CD4-positive, alpha-beta T cell treated with Interleukin-6 at 100 ng/mL for 8 hours (primary cell): Measurements from ENCODE around the gene PRSS21.

Experiments used
- DNase-seq: peaks from one replicate; pipeline ENCODE4 v3.0.0-alpha.2; 2020; ENCODE audit warnings: mixed read lengths, low spot score

The PRSS21 gene

DNA sequence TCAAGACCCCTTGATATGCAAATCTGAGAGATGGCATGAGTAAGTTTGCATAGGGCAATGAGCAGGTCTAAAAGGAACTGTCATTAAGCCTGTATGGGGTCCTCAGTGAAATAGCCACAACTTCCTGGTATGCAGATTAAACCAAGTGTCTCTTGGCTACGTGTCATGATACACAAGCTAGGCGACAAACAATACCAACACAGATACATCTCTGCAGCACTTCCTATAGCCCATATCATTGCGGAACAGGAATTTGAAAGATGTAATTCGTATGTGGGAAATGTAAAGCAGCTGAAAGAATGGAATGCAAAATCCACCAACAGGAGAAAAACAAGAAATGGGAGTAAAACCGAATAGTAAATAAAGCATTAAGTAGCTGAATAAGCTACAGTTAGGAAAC, 28.1 kb downstream of the PRSS21 start:
- DNase-seq, result no peak

DNA sequence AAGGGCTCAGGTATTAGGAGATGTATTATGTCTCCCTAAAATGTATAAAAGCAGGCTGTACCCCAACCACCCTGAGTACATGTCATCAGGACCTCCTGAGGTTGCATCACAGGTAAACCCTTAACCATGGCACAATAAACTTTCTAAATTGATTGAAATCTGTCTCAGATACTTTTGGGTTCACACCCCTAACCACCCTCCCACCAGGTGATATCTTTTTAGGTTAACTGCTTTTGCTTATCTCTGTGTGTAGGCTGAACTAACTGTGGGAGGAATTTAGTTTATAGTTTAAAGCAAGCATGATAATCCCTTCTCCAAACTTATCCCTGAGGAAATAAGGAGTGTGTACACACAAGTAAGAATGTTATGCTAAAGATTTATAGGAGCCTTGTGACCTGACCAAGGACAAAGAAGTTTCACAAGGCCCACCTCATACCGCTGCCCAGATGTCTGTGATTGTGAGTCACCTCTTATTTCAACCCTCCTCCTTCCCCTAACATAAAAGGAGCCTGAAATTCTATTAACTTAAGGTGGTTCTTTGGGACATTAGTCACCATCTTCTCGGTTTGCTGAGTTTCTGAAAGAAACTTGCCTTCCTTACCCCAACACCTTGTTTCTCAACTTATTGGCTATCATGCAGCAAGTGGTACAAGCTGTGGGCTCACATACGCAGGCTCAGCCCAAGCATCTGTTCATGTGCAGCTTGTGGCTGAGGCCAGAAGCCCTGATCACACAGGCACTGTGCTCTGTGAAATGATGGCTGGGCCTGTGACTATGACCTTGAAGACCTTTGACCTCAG, 29.7 kb downstream of the PRSS21 start:
- no peak for DNase-seq

- DNase-seq, result no peak
Observed at GRCh38 chr16:2848933-2849725, 32.1 kb downstream of the PRSS21 start.

DNA sequence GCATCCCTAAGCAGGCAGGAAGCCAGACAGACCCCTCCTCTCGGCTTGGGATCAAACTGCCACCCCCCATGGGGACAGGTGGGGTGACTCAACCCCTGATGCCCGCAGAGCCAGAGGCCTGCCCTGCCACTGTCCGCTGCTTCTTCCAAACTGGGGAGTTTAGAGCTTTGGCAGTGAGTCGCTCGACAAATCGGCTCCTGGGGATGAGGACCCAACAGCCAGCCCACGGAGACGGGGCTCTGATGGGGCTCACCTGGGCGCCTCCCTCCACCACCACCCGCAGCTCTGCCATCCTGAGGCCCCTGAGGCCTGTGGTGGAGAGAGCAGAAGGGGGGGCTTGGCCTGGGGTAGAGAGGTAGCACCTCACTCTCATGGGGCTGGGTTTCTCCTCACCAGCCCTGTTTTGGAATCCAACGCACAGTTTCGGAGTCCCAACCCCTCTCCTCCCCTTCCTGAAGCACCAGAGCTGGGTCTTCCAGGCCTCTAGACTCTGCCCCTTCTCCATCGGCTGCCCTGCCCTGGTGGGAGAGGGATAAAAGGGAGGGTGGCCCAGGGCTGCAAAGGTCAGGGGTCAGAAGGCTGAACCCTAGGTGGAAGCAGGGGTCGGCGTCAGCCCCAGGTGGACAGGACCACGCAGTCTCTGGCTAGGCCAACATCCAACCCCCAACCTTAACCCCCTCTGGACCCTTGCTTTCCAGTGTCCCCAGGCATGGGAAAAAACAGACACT, 35.1 kb downstream of the PRSS21 start:
- no peak for DNase-seq

DNA sequence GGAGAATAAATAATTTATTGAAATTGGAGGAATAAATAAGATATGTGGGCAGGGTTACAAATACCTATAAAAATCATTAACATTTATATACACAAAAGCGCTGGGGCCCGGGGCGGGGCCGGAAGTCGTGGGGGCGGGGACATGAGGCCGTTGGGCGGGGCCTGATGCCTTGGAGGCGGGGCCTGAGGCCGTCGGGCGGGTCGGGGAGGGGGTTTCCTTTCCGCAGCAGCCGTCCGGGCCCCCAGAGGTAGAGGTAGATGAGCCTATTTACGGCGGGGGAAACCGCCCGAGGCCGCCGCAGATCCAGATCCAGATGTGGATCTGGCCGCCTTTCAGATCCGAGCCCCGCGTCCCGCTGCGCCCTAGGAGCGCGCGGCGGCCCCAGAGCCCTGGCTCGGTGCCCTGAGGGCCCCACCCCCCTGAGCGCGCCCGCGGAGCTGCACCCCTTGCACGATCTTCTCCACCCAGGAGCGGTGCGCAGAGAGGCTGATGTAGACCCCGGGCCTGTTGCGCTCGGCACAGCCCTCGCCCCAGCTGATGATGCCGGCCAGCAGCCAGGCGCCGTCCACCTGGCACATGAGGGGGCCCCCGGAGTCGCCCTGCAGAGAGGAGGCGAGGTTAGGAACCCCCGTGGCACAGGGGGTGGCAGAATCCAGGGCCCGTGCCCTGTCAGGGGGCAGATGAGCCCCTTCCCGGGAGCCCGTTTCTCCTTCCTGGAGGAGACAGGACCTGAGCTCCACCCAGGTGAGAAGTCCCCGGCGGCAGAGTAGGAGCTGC, 35.9 kb downstream of the PRSS21 start:
- DNase-seq, result no peak

DNA sequence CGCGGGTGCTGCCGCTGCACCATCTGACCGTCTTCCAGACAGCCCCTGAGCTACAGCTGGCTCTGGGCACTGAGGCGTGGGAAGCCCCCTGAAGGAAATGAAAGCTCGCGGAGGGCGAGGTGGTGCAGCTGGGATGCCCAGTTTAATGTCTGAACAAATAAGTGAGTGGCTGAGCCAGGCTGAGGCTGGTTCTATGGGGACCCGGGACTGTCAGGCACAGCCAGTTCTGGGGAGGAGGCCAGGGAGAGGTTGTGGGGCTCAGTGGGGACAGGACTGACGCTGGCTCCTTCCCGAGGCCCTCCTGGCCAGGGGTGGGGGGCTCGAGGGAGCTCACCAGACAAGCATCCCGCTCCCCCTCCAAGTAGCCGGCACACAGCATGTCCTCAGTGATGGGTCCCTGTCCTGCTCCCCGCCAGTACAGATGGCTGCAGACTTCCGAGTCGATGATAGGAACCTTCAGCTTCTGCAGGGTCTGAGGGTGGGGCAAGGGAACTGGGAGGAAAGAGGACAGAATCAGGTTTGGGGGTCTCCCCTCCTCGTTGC, 36.6 kb downstream of the PRSS21 start:
- DNase-seq, result no peak

- no peak for DNase-seq
Observed at GRCh38 chr16:2854700-2855309, 37.8 kb downstream of the PRSS21 start.

DNA sequence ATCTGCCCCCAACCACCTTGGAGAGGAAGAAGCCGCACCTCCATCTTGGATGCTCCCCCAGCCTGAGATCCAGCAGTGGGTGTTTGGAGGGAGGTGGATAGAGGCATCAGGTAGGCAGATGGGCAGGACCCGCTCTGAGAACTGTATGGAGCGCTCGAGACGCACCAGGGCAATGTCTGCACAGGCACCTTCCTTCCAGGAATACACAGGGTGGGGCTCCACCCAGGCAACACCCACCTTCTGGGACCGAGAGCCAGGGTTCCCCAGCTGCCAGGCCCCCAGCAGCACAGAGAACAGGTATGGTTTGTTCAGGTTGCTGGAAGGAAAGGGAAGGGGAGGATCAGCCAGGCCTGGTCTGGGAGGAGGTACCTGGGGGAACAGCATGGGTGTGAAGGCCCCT, 38.5 kb downstream of the PRSS21 start:
- no peak for DNase-seq

DNA sequence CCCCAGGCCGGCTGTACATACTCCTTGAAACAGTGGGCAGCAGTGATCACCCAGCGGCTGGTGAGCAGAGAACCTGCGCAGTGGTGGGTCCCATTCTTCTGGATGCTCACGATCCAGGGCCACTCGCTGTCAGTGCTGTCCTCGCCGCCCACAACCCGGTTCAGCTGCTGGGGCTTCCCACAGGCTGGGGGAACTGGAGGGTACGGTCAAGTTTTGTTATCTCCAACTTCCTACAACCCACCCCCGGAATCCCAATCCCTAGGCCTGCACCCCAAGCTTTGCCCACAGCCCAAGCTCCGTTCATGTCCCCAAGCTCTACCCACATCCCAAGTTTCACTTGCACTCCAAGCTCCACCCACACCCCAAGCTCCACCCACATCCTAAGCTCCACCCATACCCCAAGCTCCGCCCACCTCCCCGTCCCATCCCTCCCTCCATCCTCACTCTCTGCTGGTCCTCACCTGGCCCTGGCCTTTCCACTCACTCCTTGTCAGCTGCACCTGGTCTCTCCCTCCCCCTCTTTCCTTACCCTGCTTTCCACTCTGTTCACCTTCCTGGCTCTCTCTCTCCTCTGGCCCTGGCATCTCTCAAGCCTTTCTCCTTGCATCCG, 39.1 kb downstream of the PRSS21 start:
- no peak for DNase-seq

DNA sequence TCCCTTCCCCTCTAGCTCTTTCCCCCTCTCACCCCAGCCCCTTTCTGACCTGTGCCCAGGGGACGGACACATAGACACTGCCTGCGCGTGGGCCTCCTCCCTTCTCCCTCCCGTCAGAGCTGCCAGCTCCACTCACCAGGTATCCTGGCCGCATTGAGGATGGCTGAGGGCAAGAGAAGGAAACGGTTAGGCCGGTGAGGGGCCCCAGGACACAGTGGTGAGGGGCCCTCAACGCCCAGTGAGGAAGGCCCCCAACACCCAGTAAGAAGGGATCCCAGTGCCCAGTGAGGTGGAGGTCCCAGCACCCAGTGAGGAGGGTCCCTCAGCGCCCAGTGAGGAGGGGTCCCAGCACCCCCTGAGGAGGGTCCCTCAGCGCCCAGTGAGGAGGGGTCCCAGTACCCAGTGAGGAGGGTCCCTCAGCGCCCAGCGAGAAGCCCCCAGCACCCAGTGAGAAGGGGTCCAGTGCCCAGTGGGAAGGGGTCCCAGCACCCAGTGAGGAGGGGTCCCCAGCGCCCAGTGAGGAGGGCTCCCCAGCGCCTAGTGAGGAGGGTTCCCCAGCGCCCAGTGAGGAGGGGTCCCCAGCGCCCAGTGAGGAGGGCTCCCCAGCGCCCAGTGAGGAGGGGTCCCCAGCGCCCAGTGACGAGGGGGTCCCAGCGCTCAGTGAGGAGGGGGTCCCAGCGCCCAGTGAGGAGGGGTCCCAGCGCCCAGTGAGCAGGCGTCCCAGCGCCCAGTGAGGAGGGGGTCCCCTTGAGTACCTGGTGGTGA, 39.8 kb downstream of the PRSS21 start:
- no peak for DNase-seq

- no peak for DNase-seq
Observed at GRCh38 chr16:2857451-2858244, 40.6 kb downstream of the PRSS21 start, which contains the start of gene PRSS22. Gene PRSS22 (minus strand): TSS chr16:2858170. CDS start chr16:2858104, 66 bp downstream.

DNA sequence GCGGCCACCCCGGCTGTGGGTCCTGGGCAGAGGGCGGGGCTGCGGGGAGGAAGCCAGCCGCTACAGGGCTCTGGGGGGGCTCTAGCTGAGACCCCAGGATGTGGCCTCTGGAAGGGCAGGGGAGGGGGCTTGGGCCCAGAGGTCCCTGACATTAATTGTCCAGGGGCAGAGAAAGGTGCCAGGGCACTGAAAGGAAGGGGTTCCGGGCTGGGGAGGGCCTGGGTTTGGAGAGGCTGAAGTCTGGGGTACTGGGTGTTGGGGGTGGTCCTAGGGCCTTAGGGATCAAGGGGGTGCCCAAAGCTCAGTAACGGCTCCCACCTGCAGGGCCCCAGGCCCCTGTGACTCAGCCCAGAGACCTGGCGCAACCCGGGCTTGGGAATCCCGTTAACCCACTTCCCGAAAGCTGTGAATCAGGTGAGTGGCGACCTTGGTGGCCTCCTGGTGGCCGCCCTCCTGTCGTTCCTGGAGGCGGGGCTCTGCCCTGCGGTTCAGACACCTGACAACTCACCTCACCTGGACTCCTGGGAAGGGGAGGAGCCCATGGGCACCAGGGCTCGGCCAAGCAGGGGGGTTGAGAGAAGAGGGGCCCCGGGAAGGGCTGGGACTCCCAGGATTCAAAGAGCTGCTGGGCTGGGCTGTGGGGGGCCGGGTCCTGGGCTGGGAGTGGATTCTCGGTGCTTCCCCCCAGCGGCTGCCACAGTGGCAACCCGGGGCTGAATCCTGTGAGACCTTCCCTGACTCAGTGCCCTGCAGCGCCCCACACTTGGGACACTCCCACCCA, 41.4 kb downstream of the PRSS21 start:
- DNase-seq, result no peak

- no peak for DNase-seq
Observed at GRCh38 chr16:2859686-2860265, 42.7 kb downstream of the PRSS21 start.

DNA sequence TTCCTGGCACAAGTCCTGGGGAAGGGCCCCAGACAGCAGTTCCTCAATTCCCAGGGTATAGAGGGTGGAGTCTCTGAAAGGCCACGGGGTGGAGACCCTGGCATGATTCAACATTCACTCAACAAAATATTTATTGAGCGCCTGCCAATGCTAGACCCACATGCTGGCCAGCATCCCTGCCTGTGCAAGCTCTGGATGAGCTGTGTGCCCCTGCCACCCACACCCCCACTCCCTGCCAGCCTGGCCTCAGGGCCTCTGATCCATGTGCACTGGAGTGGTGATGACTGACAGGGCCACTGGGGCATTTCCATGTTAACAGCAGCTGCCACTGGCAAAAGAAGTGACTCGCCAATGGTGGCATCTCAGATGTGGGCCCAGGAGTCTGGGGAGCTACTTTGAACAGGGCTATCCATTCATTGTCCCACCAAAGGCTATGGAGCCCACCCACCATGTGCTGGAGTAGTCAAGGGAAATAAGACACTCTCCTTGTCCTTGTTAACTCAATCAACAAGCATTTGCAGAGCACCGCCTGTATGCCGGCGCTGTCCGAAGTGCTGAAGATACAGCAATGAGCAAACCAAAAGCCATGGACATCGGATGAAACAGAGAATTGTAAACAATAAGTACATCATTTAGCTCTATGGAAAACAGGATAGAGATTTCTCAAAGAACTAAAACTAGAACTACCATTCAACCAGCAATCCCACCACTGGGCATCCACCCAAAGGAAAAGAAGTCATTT, 44.0 kb downstream of the PRSS21 start:
- DNase-seq, result no peak

- no peak for DNase-seq
Observed at GRCh38 chr16:2865651-2866050, 48.6 kb downstream of the PRSS21 start.

- no peak for DNase-seq
Observed at GRCh38 chr16:2866431-2866830, 49.4 kb downstream of the PRSS21 start.

- DNase-seq, result no peak
Observed at GRCh38 chr16:2867661-2867986, 50.6 kb downstream of the PRSS21 start.
